GM19372 (cell line): ENCODE data around the gene SCFD1.
"Not testable (repeated sequence)": the region's sequence is repeated elsewhere in the genome, so short reads cannot be mapped to it uniquely, and the experiment has no call there.

Source experiments
- ATAC-seq: cut with Tn5 transposase; IDR thresholded peaks from one replicate; pipeline ENCODE4 v1.9.1; 2021; ENCODE audit warnings: mild to moderate bottlenecking, low read depth, moderate library complexity; ENCODE audit not compliant: unreplicated experiment

SCFD1 gene

GRCh38 chr14:30621940-30622830 is at the start of gene SCFD1:
Gene SCFD1, plus strand, starts transcription at chr14:30622319. Its CDS starts 20 bp downstream, at chr14:30622339.
- peak; percentile 93 for ATAC-seq

GRCh38 chr14:30572771-30573170 is 49.3 kb upstream of the SCFD1 start:
- no peak for ATAC-seq

GRCh38 chr14:30573226-30573814 is 48.8 kb upstream of the SCFD1 start:
- no peak for ATAC-seq

GRCh38 chr14:30573966-30574365 is 48.2 kb upstream of the SCFD1 start:
- no peak for ATAC-seq

GRCh38 chr14:30574777-30575176 is 47.3 kb upstream of the SCFD1 start:
- not testable (repeated sequence) for ATAC-seq

GRCh38 chr14:30576333-30576732 is 45.8 kb upstream of the SCFD1 start:
- ATAC-seq, result not testable (repeated sequence)

GRCh38 chr14:30580616-30581282 is 41.4 kb upstream of the SCFD1 start:
- ATAC-seq, result no peak

- no peak for ATAC-seq
These were observed 40.9 kb upstream of the SCFD1 start for GRCh38 chr14:30581283-30581625.

GRCh38 chr14:30582376-30582775 is 39.7 kb upstream of the SCFD1 start:
- ATAC-seq, result no peak

- ATAC-seq, result no peak
These were observed 38.0 kb upstream of the SCFD1 start for GRCh38 chr14:30584058-30584630.

GRCh38 chr14:30585204-30585603 is 36.9 kb upstream of the SCFD1 start:
- no peak for ATAC-seq

GRCh38 chr14:30587141-30587540 is 35.0 kb upstream of the SCFD1 start:
- no peak for ATAC-seq

GRCh38 chr14:30588873-30589272 is 33.2 kb upstream of the SCFD1 start:
- ATAC-seq, result no peak

- ATAC-seq, result no peak
These were observed 25.2 kb upstream of the SCFD1 start for GRCh38 chr14:30596935-30597334.

- no peak for ATAC-seq
These were observed 24.6 kb upstream of the SCFD1 start for GRCh38 chr14:30597504-30597903.

GRCh38 chr14:30600922-30601918 is 20.9 kb upstream of the SCFD1 start:
- no peak for ATAC-seq

- no peak for ATAC-seq
These were observed 18.7 kb upstream of the SCFD1 start for GRCh38 chr14:30603402-30603801.

- ATAC-seq, result not testable (repeated sequence)
These were observed 17.4 kb upstream of the SCFD1 start for GRCh38 chr14:30604696-30605095.

GRCh38 chr14:30607156-30607780 is 14.9 kb upstream of the SCFD1 start:
- no peak for ATAC-seq
